Uterus (tissue), 2 donors: ENCODE measurements around the gene JAK1.

ENCODE experiments used
- POLR2A ChIP-seq, 2 donors: fragments of 450-650 bp; IDR thresholded peaks; one replicate each; pipeline ENCODE4 v1.6.1; 2016; ENCODE audit warnings: antibody characterized with exemption in 2 of 2, mild to moderate bottlenecking in 1 of 2, moderate library complexity in 1 of 2
- TF ChIP-seq, protein P1 (sequence below), 4 experiments: fragments of 200-600 bp in 2 of 4; fragments of 450-650 bp in 2 of 4; sonication (generic) in 2 of 4; IDR thresholded peaks; one replicate each; pipeline ENCODE4 v1.5.1; 2016 to 2019; ENCODE audit warnings: antibody characterized with exemption in 4 of 4, mild to moderate bottlenecking in 2 of 4, moderate library complexity in 1 of 4

DNA sequence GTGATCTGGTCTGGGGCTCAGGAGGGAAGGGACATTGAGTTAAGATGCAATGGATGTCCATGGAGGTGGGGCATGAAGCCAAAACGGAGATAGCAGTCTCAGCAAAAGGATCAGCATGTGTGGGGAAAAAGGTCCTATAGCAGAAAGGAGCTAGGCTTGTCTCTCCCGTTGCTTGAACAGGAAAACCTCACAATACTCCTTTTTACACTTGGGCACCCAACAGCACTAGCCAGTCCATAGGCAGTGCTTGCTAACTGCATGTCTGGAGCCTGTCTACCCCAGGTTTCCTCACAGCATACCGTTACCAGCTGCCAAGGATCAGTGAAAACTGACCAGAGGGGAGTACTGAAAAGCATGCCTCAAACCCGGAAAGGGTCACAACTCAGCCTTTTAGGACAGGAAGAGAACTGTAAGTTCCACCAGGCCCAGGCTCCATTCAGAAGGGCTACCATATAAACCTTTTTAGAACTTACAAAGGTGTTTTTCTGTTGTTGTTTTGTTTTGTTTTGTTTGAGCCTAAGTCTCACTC is 78.6 kb downstream of the JAK1 start:
- TF ChIP-seq POLR2A (IDR thresholded peaks at IDR 0.05): no peak
- TF ChIP-seq, protein P1, sequence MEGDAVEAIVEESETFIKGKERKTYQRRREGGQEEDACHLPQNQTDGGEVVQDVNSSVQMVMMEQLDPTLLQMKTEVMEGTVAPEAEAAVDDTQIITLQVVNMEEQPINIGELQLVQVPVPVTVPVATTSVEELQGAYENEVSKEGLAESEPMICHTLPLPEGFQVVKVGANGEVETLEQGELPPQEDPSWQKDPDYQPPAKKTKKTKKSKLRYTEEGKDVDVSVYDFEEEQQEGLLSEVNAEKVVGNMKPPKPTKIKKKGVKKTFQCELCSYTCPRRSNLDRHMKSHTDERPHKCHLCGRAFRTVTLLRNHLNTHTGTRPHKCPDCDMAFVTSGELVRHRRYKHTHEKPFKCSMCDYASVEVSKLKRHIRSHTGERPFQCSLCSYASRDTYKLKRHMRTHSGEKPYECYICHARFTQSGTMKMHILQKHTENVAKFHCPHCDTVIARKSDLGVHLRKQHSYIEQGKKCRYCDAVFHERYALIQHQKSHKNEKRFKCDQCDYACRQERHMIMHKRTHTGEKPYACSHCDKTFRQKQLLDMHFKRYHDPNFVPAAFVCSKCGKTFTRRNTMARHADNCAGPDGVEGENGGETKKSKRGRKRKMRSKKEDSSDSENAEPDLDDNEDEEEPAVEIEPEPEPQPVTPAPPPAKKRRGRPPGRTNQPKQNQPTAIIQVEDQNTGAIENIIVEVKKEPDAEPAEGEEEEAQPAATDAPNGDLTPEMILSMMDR (IDR thresholded peaks at IDR 0.05): no peak
